Limb (tissue), 2 donors: ENCODE data around the gene MAGI1.
"Not testable (repeated sequence)": the region's sequence is repeated elsewhere in the genome, so short reads cannot be mapped to it uniquely, and the experiment has no call there.

Source experiments
- DNase-seq, 2 donors: peaks; one replicate each; pipeline ENCODE4 v3.0.0-alpha.2; 2016; ENCODE audit errors: extremely low spot score in 2 of 2

MAGI1 gene

GRCh38 chr3:65907232-65908130, 131.2 kb downstream of the MAGI1 start:
- no peak for DNase-seq

- DNase-seq: no peak
Measured at GRCh38 chr3:65905771-65906170, 132.9 kb downstream of the MAGI1 start.

DNA sequence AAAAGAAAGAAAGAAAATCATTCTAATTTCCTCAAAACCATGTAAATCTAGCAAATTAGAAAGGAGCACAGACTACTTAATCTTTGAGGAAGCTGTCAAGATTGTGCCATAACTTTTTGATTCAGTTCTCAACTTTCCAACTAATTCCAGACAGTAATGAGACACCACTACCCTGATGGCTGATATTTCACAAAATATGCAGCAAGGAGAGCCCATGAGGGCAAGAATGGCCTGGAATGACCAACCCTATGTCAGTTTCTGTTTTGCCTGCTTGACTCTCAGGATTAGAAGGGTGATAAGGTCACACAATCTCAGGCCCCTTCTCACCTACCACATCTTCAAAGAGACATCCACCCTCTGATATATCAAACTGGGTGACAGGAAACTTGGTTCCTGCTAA, 134.7 kb downstream of the MAGI1 start:
- DNase-seq: no peak

GRCh38 chr3:65902304-65902793, 136.4 kb downstream of the MAGI1 start:
- peak in 1 of 2 donors; percentile 34 for DNase-seq

DNA sequence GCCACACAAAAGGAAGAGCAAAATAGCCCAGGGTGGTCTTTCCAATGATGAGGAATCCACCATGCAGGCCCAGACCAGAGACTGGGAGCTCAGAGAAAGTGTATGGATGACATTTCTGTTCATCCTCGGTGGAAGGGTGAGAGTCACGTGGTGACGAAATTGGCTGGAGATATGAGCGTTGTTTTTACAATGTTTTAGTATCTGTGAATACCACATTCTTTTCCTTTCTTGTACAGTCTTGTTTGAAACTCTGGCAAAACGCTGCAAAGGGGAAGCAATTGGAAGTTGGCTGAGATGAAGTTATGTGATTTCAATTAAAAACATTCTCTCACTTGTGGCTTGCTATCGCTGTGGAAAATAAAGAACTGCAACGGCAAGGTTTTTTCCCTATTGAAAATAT, 137.5 kb downstream of the MAGI1 start:
- no peak for DNase-seq

DNA sequence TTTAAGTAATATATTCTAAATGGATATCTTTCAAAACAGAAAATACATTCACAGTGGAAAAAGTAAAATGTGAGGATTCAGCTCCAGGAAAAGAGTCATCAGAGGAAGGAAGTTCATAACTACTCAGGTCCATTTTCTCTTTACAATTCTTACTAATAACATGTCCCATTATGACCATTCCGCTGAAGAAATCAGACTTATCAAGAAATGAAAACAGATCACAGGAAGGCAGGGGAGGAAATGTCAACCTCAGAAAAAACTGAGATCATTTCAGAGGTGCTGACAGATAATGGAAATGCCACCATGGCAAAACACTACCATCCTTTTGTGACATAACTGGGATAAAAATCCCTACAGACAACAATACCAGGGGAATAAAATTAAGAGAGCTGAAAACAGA, 139.5 kb downstream of the MAGI1 start:
- no peak for DNase-seq

- DNase-seq: no peak
Measured at GRCh38 chr3:65897766-65898165, 141.0 kb downstream of the MAGI1 start.

GRCh38 chr3:65896321-65896720, 142.4 kb downstream of the MAGI1 start:
- no peak for DNase-seq

- DNase-seq: no peak
Measured at GRCh38 chr3:65894679-65895453, 143.9 kb downstream of the MAGI1 start.

DNA sequence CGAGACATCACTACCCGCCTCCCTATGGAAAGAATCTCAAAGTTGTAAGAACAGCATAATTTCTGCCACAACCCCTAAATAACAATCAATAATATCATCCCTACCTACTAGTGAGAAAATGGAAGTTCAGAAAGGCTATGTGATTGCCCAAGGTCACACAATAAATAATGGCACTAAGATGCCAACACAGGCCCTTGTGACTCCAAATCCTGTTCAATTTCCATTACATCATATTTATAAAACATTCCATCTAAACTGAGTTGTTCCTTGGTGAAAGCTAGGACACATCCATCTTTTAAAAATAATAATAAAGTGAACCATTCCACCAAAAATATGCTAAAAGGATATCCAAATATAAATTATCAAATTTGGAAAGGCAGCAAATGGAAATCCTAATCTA, 144.6 kb downstream of the MAGI1 start:
- DNase-seq: no peak

DNA sequence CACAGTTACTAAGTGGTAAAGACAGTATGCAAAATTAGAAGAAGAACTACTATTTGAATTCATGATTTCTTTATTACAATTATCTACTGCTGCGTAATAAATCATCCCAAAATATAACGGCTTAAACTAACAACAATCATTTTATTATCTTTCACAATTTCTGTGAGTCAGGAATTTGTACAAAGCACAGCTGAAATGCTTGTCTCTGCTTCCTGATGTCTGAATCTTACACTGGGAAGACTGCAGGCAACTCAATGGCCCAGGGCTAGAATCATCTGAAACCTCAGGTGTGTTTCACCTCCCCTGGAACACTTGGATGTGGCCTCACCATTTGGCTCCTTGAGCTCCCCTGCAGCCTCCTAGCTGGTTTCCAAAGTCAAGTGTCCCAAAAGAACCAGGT, 145.1 kb downstream of the MAGI1 start:
- DNase-seq: no peak

DNA sequence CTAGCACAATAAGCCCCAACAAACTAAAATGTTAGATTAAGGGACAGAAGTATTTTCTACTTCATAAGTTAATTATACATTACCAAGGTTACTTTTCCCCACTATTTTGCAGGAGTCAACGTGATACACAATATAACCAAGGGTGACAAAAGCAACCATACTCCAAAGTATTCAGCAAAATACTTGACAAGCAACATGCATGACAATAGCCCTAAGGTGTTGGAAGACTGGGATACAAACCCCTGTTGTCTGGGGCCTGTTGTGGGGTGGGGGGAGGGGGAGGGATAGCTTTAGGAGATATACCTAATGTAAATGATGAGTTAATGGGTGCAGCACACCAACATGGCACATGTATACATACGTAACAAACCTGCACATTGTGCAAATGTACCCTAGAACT, 147.2 kb downstream of the MAGI1 start:
- DNase-seq: not testable (repeated sequence)

DNA sequence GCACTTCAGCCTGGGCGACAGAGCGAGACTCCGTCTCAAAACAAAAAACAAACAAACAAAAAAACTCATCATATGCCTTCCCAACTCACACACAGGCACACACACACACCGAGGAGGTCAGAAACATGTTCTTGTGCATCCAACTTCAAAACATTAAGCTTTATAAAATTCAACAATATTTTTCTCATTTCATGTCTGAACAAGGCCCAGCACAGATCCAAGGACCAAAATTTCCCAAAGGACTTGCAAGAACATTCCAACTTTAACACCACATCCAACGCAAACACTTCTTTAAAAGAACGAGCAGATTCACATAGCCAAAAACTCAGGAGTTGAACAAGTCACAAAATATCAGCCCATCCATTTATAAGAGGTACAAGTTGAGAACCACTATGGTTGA, 148.4 kb downstream of the MAGI1 start:
- DNase-seq: no peak

DNA sequence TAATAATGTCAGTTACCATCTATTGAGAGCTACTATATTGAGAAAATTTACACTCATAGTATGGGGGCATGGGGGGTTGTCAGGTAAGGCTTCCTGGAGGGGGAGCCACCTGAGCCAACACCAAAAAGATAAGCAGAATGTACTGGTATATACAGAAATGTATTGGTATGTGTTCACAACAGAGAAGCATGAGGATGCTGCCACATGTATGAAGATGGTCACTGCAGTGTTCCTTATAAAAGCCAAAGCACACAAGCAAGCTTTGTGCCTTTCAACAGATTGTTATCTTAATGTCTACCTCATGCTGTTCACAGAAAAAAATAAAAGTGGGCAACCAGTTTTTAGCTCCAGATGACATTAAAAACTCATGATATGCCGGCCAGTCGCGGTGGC, 149.0 kb downstream of the MAGI1 start:
- DNase-seq: no peak

- DNase-seq: peak in 1 of 2 donors; percentile 57
Measured at GRCh38 chr3:65888980-65889706, 149.6 kb downstream of the MAGI1 start.

DNA sequence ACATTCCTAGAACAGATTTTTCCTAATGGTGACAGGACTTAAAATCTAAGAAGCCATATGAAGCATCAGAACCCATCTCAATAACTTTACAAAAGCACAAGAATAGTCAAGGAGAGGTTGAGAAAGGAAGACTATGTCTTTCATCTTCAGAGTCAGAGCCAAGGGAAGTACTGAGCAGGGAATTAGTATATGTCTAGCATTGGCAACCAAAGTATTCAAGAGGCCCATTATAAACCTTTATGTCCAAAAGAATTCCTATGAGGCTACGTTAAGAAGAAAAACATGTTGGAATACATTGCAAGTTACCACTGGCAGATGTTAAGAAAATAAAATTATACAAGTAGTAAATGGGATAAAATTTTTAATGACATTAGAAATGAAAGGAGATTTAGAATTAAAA, 150.5 kb downstream of the MAGI1 start:
- DNase-seq: no peak

- DNase-seq: no peak
Measured at GRCh38 chr3:65886391-65886790, 152.3 kb downstream of the MAGI1 start.

DNA sequence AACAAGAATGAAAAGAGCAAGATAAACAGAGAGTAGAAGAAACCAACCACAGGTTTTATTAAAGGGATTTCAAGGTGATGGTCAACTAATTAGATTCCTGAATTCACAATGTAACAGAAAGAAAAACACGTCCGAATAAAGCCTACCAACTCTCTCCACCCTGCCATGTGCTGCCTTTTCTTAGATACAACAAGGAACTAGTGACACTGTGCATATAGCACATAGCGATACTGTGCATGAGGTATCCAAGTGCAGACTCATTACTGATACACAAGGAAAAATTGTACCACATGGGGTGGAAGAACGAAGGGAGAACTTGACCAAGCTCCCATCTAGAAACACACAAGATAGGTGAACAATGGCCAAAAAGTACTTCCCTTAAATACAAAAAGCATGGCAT, 154.6 kb downstream of the MAGI1 start:
- DNase-seq: no peak

- DNase-seq: no peak
Measured at GRCh38 chr3:65883613-65884012, 155.1 kb downstream of the MAGI1 start.

GRCh38 chr3:65880350-65880749, 158.4 kb downstream of the MAGI1 start:
- no peak for DNase-seq

- no peak for DNase-seq
Measured at GRCh38 chr3:65879372-65879771, 159.3 kb downstream of the MAGI1 start.

- no peak for DNase-seq
Measured at GRCh38 chr3:65878831-65879230, 159.9 kb downstream of the MAGI1 start.
